GM19023 (cell line): ENCODE results near the gene ASTN2.

Experiments
- ATAC-seq: cut with Tn5 transposase; IDR thresholded peaks from one replicate; pipeline ENCODE4 v1.9.1; 2021; ENCODE audit warnings: mild to moderate bottlenecking, moderate library complexity; ENCODE audit not compliant: unreplicated experiment

The ASTN2 gene

DNA sequence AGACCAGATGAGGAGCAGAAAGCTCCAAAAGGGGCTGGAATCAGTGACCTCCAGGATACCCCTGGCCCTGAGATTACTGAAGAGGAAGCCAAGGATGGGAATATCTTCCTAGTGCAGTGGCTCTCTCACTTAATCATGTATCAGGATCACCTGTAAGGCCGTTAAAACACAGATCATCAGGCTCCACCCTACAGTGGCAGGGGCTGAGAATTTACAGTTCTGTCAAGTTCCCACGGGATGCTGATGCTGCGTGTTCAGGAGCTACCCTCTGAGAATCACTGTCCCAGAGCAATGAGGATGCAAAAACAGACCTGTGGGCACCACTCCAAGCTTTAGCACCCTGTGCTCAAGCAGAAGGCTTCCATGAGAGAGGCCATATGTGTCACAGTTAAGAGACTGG, 291.9 kb downstream of the ASTN2 start:
- ATAC-seq: no peak

DNA sequence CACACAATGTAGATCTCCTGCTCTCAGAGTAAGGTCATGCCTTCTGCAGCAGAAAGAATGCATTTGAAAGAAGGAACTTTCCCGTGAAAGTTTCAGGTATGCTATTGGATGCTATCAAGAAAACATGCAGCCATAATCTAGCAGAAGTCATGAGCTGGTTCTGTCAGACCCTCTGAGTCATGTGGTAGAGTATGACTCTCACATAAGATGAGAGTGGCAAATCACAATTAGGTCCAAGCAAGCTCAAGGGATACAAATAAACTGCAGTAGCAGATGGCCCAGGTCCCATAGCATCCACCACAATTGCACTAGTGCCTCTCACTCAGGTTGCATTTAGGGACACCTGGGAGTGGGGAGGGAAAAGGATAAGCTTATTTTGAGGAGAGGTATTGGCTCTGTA, 292.8 kb downstream of the ASTN2 start:
- no peak for ATAC-seq

DNA sequence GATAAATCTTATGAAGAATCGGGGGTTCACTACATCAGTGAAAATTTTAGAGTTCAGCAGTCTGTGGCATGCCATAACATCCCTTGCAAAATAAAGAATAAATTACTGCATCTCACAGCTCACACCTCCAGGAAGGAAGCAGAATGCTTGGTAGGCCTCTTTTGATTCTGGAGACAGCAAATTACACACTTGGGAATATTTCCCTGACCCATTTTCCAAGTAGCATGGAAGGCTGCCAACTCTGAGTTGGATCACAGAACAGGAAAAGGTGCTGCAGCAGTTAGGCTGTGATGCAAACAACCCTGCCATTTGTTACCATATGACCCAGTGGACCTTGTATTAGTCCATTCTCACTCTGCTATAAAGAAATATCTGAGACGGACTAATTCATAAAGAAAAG, 293.5 kb downstream of the ASTN2 start:
- no peak for ATAC-seq

DNA sequence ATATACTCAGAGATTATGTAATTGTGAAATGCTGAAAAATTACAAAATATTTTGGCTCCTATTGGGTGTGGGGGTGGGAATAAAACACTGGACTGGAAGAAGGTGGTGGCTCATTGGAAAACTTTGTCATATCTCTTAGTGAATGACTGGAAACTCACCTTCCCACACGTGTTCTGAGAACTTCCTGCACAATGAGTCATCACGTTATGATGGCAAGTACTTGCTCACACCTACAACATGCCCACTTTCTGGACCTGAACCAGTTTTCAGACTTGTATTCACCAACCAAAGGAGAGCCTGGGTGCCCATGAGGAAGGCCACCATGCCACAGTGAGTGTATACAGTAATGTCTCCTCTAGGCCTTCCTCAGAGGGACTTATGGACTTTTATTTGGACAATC, 294.8 kb downstream of the ASTN2 start:
- no peak for ATAC-seq

DNA sequence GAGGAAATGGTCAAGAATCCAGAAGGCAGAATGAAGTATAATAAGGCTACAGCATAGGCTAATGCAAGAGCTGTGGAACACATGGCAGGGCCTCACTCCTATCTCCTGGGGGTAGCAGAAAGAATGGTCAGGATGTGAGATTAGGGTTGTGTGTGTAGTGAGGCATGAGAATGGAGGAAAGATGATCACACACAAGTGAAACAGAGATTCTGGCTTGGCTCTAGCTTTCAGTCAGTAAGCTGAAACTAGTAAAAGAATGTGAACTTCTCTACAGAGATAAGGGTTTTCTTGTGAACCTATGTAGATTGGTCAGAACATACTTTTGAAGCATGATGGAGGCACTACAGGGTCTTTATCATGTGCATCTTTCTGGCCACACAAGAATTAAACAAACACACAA, 298.8 kb downstream of the ASTN2 start:
- ATAC-seq: no peak

GRCh38 chr9:117114768-117115167, 300.1 kb downstream of the ASTN2 start:
- no peak for ATAC-seq

DNA sequence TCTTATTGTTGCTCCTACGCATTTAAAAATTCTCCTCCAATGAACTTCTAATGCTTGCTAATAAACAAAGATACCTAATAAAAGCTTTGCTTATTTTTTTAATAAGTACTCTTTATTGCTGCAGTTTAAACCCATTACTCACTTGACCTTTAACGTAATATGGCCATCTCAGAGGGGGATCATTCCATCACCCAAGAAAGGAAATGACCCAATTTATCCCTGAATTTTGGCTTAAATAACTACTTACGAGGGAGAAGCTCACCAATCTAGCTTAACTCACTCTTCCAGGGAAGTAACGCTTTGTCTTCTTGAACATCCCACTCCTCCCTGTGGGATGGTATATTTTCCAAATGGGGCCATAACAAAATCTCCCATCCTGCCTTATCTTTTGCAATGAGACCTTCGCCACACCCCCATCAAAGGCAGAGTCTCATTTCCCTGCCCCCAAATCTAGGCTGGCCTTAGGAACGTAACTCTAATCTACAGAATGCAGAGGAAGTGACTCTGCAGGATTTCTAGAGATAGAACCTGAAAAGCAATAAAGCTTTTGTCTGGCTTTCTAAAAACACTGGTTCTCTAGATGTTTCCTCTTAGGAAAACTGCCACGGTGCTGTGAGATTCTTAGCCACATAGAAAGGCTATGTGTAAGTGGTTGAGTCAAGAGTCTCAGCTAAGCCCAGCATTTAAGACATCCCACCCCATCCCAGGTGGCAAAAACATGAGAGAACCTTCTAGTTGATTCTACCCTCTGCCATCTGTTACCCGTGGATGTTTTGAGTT, 310.0 kb downstream of the ASTN2 start:
- ATAC-seq: no peak

- no peak for ATAC-seq
These were observed 310.7 kb downstream of the ASTN2 start for GRCh38 chr9:117104206-117104605.

DNA sequence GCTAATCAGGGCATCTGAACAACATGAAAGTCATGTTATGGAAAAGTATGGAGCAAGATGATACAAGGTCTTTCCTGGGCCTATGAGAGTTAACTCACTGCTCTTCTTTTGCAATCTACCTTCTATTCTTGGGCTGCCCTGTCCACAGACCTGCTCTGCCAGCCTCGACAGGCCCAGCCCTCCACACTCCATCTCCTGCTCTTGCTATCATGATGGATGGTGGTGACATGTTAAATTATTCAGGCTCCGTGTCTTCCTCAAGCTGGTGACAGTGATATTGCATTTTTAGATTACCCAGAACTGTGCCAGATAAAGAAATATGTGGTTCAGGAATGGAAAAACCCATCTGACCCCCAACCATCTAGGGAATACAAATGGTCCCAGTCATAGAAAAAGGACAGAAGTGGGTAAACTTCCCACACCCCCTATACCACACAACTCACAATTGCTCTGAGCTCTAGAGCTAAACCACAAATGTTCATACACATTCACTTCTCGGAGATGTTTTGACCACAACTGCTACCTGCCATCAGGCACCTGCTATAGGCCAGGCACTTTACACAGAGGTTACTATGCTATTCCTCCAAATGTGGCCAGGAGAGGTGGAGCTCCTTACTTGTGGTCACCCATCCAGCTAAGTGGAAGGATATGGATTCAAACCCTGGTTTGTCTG, 311.3 kb downstream of the ASTN2 start:
- no peak for ATAC-seq

DNA sequence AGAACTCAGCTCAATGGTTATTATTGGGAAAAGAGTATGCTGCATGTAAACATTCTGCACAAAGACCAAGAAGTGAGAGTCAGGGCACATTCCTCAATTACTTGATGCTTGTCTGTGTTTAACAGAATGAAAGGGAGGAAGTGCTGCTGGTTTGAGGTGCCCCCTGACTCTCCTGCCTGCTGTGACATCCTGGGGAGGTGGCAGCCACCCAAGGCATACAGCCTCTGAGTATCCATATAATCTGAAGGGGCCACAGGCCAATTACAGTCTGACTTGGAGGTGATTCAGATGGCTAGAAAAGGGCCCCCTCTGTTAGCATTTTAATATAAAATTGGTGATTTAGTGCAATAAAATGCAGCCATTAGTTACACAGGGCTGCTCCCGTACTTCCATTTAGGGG, 313.8 kb downstream of the ASTN2 start:
- no peak for ATAC-seq

DNA sequence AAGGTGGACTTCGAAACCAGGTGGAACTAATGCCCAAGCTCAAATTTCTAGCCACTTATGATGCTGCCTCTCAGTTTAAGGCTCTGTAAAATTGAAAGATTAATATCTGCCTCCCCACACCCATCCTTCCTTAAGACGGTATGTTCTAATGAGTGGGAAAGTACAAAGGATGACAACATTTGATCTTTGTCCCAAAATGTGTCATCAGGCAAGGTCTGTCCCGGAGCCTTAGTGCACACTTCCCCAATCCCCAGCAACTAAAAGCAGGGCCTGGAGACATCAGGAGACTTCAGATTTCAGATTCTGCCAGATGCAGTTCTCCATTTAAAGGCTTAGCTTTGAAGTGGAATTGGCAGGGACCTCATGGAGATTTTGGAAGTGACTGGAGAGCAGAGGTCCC, 316.5 kb downstream of the ASTN2 start:
- ATAC-seq: no peak

GRCh38 chr9:117097761-117098160, 317.1 kb downstream of the ASTN2 start:
- no peak for ATAC-seq

DNA sequence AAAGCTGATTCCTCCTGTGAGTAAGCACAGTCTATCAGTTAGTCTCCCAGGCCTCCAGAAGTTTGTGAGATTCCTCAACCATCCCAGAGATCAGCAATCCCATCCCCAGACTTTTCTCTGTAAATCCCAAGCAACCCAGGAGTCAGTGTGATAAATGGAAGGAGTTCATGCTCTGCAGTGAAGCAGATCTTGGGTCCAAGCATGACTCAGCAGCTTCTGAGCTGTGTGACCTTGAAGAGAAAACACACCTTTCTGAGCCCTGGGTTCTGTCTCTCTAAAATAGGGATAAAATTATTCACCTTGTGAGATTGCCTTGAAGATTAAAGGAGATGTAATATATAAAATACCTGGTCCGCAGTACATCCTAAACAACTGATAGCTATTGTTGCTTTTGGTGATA, 318.7 kb downstream of the ASTN2 start:
- no peak for ATAC-seq

GRCh38 chr9:117095081-117095480, 319.8 kb downstream of the ASTN2 start:
- no peak for ATAC-seq

DNA sequence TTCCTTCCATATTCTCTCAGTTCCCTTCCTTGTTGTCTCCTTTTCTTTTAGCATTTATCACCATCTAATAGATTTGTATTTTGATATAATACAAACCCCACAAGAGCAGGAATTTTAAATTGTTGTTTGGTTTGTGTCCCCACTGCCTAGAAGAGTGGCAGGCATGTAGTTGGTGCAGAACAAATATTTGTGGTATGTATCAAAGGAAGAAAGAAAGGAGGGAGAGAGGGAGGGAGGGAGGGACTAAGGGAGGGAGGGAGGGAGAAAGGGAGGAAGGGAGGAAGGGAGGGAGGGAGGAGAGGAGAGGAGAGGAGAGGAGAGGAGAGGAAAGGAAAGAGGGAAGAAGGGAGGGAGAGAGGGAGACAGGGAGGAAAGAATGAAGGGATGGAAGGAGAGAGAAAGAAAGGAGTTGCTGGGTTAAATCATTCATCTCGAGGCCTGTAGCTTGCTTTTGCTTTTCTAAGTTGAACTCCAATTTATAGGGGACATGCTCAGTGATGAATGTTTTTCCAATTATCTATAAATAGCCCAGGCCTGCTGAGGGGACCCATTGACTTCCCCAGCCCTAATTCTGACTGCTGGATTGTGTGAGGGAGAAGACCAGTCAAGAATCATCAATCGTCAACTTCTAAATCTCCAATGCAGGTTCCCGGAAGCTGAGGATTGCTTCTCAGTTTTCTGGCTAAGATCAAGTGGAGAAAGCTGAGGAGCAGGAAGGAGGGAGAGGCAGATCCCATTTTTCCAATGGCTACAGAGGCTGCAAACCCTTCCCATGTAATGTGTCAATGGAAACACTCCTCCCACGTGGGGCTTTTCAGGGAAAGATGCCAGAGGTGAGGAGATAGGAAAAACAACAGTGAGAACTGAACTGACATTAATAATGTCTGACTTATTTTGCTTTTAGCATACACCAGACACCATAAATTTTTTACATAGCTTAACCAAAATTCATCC, 320.7 kb downstream of the ASTN2 start:
- ATAC-seq: no peak

DNA sequence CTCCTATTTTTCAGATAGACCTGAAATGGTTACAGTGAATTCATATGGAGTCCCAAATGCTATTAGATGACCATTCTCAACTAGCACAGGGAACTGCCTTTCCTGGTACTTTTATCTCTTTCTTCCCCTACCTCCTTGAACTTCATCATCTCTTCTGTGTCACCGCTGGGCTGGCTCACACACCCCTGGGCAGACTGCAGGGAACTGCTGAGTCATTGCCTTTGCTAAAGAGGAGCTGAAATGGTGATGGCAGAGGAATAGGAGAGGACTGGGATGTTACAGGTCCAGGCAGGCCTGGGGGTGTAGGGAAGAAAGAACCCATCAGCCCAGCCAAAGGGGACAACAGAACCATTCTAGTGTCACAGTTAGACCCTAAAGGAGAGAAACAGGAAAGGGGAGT, 322.3 kb downstream of the ASTN2 start:
- no peak for ATAC-seq

GRCh38 chr9:117091529-117091928, 323.3 kb downstream of the ASTN2 start:
- no peak for ATAC-seq

DNA sequence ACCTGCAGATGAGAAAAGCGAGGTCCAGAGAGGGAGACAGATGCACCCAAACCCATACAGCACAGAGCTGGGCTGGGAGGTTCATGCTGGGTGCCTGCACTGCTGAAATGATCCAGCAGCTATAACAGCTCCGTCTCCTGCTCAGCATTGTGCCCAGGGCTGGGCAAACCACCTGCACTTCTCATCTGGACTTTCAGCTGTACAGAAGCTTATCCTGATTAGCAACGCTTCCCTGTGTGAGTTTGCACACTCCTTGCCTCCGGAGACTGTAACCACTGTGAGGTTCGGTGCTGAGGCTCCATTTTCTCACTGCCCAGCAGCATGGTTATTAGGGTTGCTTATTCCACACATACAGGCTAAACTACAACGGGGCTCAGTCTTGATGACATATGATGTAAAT, 326.1 kb downstream of the ASTN2 start:
- ATAC-seq: no peak

- ATAC-seq: no peak
These were observed 326.7 kb downstream of the ASTN2 start for GRCh38 chr9:117088140-117088539.

DNA sequence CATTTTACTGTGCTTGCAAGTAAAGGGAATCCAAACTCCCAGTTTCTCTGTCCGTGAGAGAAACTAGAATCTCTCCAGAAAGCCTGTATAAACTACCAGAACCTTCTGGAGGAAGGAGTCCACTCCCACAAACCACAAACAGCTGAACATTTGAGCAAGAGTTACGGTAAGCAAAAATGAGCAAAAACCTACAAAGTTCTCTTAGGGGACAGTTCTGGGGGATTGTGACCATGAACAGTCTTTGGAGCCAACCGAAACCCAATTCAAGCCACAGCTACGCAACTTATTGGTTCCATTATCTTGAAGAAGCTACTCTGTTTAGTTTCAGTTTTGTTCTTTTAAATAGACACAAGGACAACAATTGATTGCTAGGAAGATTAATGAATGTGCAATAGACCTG, 330.6 kb downstream of the ASTN2 start:
- no peak for ATAC-seq

GRCh38 chr9:117083559-117083958, 331.3 kb downstream of the ASTN2 start:
- no peak for ATAC-seq
